HG02870 (cell line): ENCODE results near the gene CRIP1.

Source experiments
- ATAC-seq: cut with Tn5 transposase; IDR thresholded peaks from one replicate; pipeline ENCODE4 v1.9.1; 2021; ENCODE audit warnings: mild to moderate bottlenecking, moderate library complexity; ENCODE audit not compliant: unreplicated experiment

Gene CRIP1

GRCh38 chr14:105503296-105503640, 16.6 kb downstream of the CRIP1 start:
- ATAC-seq = no peak

GRCh38 chr14:105503935-105504692, 17.4 kb downstream of the CRIP1 start:
- no peak for ATAC-seq

DNA sequence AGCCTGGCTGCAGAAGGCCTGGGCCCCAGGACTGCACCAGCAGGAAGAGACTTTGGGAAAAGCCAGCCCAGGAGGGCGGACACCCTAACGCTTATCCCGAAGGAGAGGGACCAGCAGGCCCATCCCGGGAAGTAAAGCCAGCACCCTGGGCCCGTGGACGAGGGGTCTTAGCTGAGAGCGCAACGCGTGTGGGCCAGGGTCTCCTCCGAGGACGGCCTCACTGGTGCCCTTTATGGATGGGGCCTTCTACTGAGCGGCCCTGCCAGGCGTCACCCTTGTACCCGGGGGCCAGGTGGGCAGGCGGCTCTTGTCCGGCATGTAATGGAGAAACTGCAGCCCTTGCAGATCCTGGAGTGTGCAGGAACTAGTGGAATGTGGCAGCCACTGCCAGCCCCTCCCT, 18.4 kb downstream of the CRIP1 start:
- no peak for ATAC-seq

DNA sequence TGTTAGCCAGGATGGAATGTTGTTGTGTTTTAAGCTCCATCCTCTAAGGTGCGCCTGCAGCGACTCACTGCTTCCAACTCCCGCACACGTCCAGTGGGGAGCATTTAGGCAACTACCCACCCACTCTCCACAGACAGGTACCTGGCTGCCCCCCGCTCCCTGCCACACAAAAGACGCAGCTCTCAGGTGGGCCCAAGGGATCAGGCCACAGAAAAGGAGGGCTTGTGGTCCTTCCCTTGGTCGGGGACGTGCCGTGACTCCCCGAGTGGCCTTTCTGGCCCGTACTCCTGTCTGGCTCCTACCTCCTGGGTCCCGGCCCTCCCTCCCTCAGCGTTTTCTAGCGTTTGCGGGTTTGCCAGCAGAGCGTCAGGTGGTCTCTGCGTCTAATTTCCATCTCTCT, 20.6 kb downstream of the CRIP1 start:
- no peak for ATAC-seq

DNA sequence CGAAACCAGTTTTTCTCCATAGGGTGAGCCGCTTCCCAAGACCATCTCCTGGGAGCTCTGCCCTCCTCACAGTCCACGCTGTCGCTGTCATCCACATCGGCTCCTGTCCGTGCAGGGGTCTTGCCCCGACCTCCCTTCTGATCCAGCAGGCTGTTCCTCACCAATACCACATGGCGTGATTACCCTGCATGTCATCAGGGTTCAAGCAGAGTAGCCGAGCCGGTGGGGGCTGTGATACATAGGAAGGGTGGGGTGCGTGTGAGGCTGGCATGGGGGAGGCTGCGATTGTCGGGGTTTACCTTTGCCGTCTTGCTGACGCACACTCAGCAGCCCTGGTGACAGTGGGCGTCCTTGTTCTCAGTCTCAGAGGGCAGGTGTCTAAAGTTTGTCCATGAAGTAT, 21.4 kb downstream of the CRIP1 start:
- ATAC-seq = no peak

DNA sequence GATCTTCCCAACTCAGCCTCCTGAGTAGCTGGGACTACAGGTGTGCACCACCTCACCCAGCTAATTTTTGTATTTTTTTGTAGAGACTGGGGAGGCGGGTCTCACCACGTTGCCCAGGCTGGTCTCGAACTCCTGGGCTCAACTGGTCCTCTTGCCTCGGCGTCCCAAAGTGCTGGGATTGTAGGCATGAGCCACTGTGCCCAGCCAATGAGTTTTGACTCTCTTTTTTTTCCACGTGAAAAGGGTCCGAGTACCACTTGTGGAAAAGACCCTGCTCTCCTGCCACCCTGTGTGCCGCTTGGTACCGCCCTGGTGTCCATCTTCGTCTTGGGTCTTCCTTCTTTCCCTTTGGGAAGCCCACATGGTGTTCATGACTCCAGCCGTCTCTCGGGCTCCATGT, 21.9 kb downstream of the CRIP1 start:
- no peak for ATAC-seq

- ATAC-seq = no peak
These were observed 30.4 kb downstream of the CRIP1 start for GRCh38 chr14:105517096-105517495.

GRCh38 chr14:105519946-105520698, 33.4 kb downstream of the CRIP1 start:
- no peak for ATAC-seq

- no peak for ATAC-seq
These were observed 38.6 kb downstream of the CRIP1 start for GRCh38 chr14:105525326-105525725.

- no peak for ATAC-seq
These were observed 39.4 kb downstream of the CRIP1 start, which contains the start of gene TMEM121 for GRCh38 chr14:105525861-105526775. Gene TMEM121 (plus strand): TSS chr14:105526583. CDS start chr14:105528835, 2,252 bp downstream.

- no peak for ATAC-seq
These were observed 40.2 kb downstream of the CRIP1 start for GRCh38 chr14:105526776-105527380.

GRCh38 chr14:105527381-105527825, 40.7 kb downstream of the CRIP1 start:
- no peak for ATAC-seq

- ATAC-seq = no peak
These were observed 41.3 kb downstream of the CRIP1 start for GRCh38 chr14:105527826-105528585.

DNA sequence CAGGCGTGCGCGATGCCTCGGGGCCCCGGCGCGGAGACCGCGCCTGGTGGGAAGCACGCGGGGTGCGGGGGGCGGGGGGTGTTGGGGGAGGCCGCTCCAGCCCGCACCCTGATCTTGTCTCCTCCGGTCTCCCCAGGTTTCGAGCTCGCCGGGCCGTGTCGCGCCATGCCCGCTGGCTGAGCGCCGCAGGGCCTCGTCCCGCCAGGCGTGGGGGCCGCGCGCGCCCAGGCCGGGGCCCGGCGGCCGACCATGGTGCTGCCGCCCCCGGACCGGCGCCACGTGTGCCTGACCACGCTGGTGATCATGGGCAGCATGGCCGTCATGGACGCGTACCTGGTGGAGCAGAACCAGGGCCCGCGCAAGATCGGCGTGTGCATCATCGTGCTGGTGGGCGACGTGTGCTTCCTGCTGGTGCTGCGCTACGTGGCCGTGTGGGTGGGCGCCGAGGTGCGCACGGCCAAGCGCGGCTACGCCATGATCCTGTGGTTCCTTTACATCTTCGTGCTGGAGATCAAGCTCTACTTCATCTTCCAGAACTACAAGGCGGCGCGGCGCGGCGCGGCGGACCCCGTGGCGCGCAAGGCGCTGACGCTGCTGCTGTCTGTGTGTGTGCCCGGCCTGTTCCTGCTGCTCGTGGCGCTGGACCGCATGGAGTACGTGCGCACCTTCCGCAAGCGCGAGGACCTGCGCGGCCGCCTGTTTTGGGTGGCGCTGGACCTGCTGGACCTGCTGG, 42.1 kb downstream of the CRIP1 start:
- no peak for ATAC-seq

GRCh38 chr14:105529319-105529568, 42.6 kb downstream of the CRIP1 start:
- ATAC-seq = no peak

DNA sequence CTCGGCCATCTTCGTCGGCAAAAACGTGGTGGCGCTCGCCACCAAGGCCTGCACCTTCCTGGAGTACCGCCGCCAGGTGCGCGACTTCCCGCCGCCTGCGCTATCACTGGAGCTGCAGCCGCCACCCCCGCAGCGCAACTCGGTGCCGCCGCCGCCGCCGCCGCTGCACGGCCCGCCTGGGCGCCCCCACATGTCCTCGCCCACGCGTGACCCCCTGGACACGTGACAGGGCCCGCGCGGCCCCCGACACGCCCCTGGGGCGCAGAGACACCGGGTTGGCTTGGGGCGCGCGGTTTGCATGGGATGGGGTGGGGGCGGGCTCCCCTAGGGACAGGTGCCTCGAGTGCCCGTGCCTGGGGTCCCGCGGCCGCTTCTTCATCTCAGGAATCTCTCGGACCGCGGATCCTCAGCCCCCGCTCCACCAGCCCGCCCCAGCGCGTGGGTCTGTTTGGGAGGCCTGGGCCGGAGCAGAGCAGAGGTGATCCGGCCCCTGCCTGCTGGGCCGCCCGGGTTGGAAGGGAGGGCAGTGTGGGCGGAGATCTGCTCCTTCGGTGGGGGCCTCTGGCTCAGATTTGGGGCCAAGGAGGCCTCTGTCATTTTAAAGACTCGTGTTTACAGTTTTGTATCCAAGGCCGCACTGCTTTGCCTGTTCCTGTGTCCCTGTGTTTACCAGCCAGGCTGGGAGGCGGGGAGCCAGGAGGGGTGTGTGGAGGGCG, 43.0 kb downstream of the CRIP1 start:
- ATAC-seq = no peak

- ATAC-seq = no peak
These were observed 43.8 kb downstream of the CRIP1 start for GRCh38 chr14:105530285-105531087.
